Measurements from ENCODE around the gene SPEF1. TPM values are rescaled to one million over a fixed set of nuclear protein-coding genes. Genes with fewer than 3 reads are reported as not detected.

Gene SPEF1
- total and polyA plus RNA-seq, 2 of the 13 experiments (the other 11 are each of a cell fraction or from before 2014, with no cell fraction given) = 0.11 to 0.27 TPM

- POLR2A ChIA-PET = interaction anchor here (1.2 to 2.8 kb wide), 3 partner anchors 9 to 20 kb away, joined by 4 to 13 read pairs (median 11); partner anchors contain the start of gene ADISSP
- in situ Hi-C loops (cut with HindIII; ENCODE audit: extremely low pct_ligation_motif_present, low pct_unique_long_range_greater_than_20kb) (no loop called here), intact Hi-C loops (cut with micrococcal nuclease; ENCODE audit: unreplicated experiment) (loop anchor here (1.0 kb wide), 2 partner anchors 33 to 73 kb away; no protein-coding TSS in a partner anchor)
- Histone ChIP-seq H3K4me1 (ENCODE audit: insufficient read depth, low read length) (peaks cover 51% of the 10 kb centered on the region), H3K79me2 (ENCODE audit: insufficient read depth, low read length) (no peaks in the 10 kb centered on the region), H4K20me1 (ENCODE audit: insufficient read depth, low read length) (no peaks in the 10 kb centered on the region), H3K27me3 (ENCODE audit: control insufficient read depth in 1 of 2, insufficient read depth in 2 of 2, low read length in 2 of 2) (peaks cover 7 to 43% of the 10 kb centered on the region in 2 experiments; a peak in 4 of 5 replicates), H3K36me3 (replicated peaks in 1 of 2; ENCODE audit: control insufficient read depth in 1 of 2, insufficient read depth in 2 of 2, low read length in 2 of 2) (peaks cover 0 to 2% of the 10 kb centered on the region in 2 experiments; a peak in 3 of 5 replicates), H3K9ac (ENCODE audit: insufficient read depth, low read depth, low read length) (peak overlapping the region; percentile 38; the same call in 1 of the 2 replicates), H2AFZ (ENCODE audit: low read length) (no peak overlapping the region), H3K4me2 (ENCODE audit: low read depth, low read length) (peak overlapping the region; percentile 86), H3K4me3 (replicated peaks in 1 of 3; ENCODE audit: insufficient read depth in 1 of 3, low read depth in 2 of 3, low read length in 3 of 3) (peak overlapping the region; percentile 25 to 73 (median 42); a peak in 5 of 6 replicates), H3K9me3 (ENCODE audit: low read length) (no peaks in the 10 kb centered on the region), H3K27ac (ENCODE audit: extremely low read length, insufficient read depth, low read length) (no peak overlapping the region)
- no peak for DNase-seq (ENCODE audit: low spot score)
- peak; percentile 10 for ATAC-seq
- 26% methylated on average over 24 of the region's 24 CpGs for WGBS (ENCODE audit: low lambda C conversion rate)
- CTCF ChIA-PET (ENCODE audit: low intra/inter-chr PET ratio, low total read pairs) = interaction anchor here (1.3 to 2.9 kb wide), 7 partner anchors 20 to 73 kb away, joined by 5 to 45 read pairs (median 9); partner anchors contain the start of genes ADISSP, AP5S1 and SPEF1
- FAIRE-seq = no peak
- BruUV-seq (replicated peaks) = no TSS peak
- peak; percentile 23; the same call in 1 of the 2 replicates for TF ChIP-seq ZNF782 (CRISPR knock-in tag; IDR thresholded peaks at IDR 0.05; ENCODE audit: borderline replicate concordance)
- TF ChIP-seq FOXM1 (CRISPR knock-in tag; IDR thresholded peaks at IDR 0.05) = 0 out of 2 replicates have a peak, but pooled peaks have one; percentile 13
- TF ChIP-seq ZNF513 (CRISPR knock-in tag; conservative IDR thresholded peaks at IDR 0.05) = 0 out of 2 replicates have a peak, but pooled peaks have one; percentile 52
- TF ChIP-seq RFX1 (IDR thresholded peaks at IDR 0.05) = no peak
- TF ChIP-seq ZSCAN29 (CRISPR knock-in tag; conservative IDR thresholded peaks at IDR 0.05) = 0 out of 2 replicates have a peak, but pooled peaks have one; percentile 45
- no peak for TF ChIP-seq ZFY (CRISPR knock-in tag; IDR thresholded peaks at IDR 0.05)
- TF ChIP-seq ZNF569 (CRISPR knock-in tag; IDR thresholded peaks at IDR 0.05; ENCODE audit: borderline replicate concordance) = no peak
- 0 out of 2 replicates have a peak, but pooled peaks have one; percentile 18 for TF ChIP-seq ZNF704 (CRISPR knock-in tag; IDR thresholded peaks at IDR 0.05; ENCODE audit: borderline replicate concordance)
- peak; percentile 43; the same call in 1 of the 2 replicates for TF ChIP-seq ZBTB2 (CRISPR knock-in tag; IDR thresholded peaks at IDR 0.05; ENCODE audit: low read depth)
- TF ChIP-seq ZBTB42 (CRISPR knock-in tag; IDR thresholded peaks at IDR 0.05) = no peak
- TF ChIP-seq ZNF691 (CRISPR knock-in tag; IDR thresholded peaks at IDR 0.05; ENCODE audit: borderline replicate concordance, low read depth) = peak; percentile 18; the same call in 1 of the 2 replicates
- 0 out of 2 replicates have a peak, but pooled peaks have one; percentile 8 for TF ChIP-seq ZNF180 (CRISPR knock-in tag; IDR thresholded peaks at IDR 0.05; ENCODE audit: borderline replicate concordance, low read depth)
- TF ChIP-seq ATF2 (CRISPR knock-in tag; IDR thresholded peaks at IDR 0.05) = no peak
These were observed 32.1 kb downstream of the SPEF1 start for GRCh38 chr20:3749087-3749688.
